Measurements from ENCODE around the gene GORASP2. TPM values are rescaled to one million over a fixed set of nuclear protein-coding genes. Genes with fewer than 3 reads are reported as not detected.

The GORASP2 gene
- polyA plus RNA-seq, 1 of the 3 experiments (the other 2 are of a cell fraction) = 127 TPM

GRCh38 chr2:170986566-170987258, 57.7 kb downstream of the GORASP2 start:
- Histone ChIP-seq H3K4me2 (no peak overlapping the region), H3K9ac (no peak overlapping the region), H3F3A (replicated peaks; ENCODE audit: insufficient read depth) (peaks cover 2% of the 10 kb centered on the region), H3K9me3 (no peaks in the 10 kb centered on the region), H3K4me1 (ENCODE audit: control insufficient read depth in 1 of 2, insufficient read depth in 2 of 2, low read depth in 1 of 2, low read length in 1 of 2) (no peaks in the 10 kb centered on the region), H4K20me1 (ENCODE audit: insufficient read depth) (no peaks in the 10 kb centered on the region), H2AFZ (ENCODE audit: low read depth) (no peak overlapping the region), H3K27ac (ENCODE audit: low read depth in 2 of 2, low read length in 1 of 2) (no peak overlapping the region), H3K4me3 (ENCODE audit: low read depth in 2 of 2, low read length in 1 of 2) (no peak overlapping the region), H3K79me2 (ENCODE audit: insufficient read depth) (no peaks in the 10 kb centered on the region), H3K9me2 (no peaks in the 10 kb centered on the region), H3K27me3 (ENCODE audit: insufficient read depth) (no peaks in the 10 kb centered on the region), H3K36me3 (replicated peaks in 1 of 2; ENCODE audit: control insufficient read depth in 1 of 2, insufficient read depth in 2 of 2, low read length in 1 of 2) (peaks cover 16 to 17% of the 10 kb centered on the region in 2 experiments)
- ChIA-PET POLR2A (no interaction called here), CTCF (interaction anchor here (1.7 kb wide), 1 partner anchor 14 kb away, joined by 5 read pairs; no protein-coding TSS in a partner anchor)
- DNase-seq = no peak
- 96% methylated on average over 8 of the region's 8 CpGs for WGBS (ENCODE audit: low lambda C conversion rate)
- TF ChIP-seq CHD2 (IDR thresholded peaks at IDR 0.05; ENCODE audit: low read length, partially characterized antibody) (no peak), NFIC (IDR thresholded peaks at IDR 0.05; ENCODE audit: borderline replicate concordance) (no peak)

GRCh38 chr2:170991398-170992182, 62.5 kb downstream of the GORASP2 start:
- Histone ChIP-seq H2AFZ (ENCODE audit: low read depth) (no peak overlapping the region), H3K9me2 (no peaks in the 10 kb centered on the region), H3K27me3 (ENCODE audit: insufficient read depth) (no peaks in the 10 kb centered on the region), H3K27ac (ENCODE audit: low read depth in 2 of 2, low read length in 1 of 2) (no peak overlapping the region), H3K36me3 (replicated peaks in 1 of 2; ENCODE audit: control insufficient read depth in 1 of 2, insufficient read depth in 2 of 2, low read length in 1 of 2) (peaks cover 43 to 52% of the 10 kb centered on the region in 2 experiments), H3F3A (replicated peaks; ENCODE audit: insufficient read depth) (peaks cover 8% of the 10 kb centered on the region), H3K9ac (no peak overlapping the region), H3K4me3 (ENCODE audit: low read depth in 2 of 2, low read length in 1 of 2) (no peak overlapping the region), H4K20me1 (ENCODE audit: insufficient read depth) (no peaks in the 10 kb centered on the region), H3K79me2 (ENCODE audit: insufficient read depth) (no peaks in the 10 kb centered on the region), H3K4me2 (no peak overlapping the region), H3K9me3 (no peaks in the 10 kb centered on the region), H3K4me1 (ENCODE audit: control insufficient read depth in 1 of 2, insufficient read depth in 2 of 2, low read depth in 1 of 2, low read length in 1 of 2) (no peaks in the 10 kb centered on the region)
- 99% methylated on average over 5 of the region's 5 CpGs for WGBS (ENCODE audit: low lambda C conversion rate)
- TF ChIP-seq GATA2 (CRISPR knock-in tag; IDR thresholded peaks at IDR 0.05) (no peak), IRF3 (IDR thresholded peaks at IDR 0.05; ENCODE audit: low read depth, low read length) (no peak), JUND (IDR thresholded peaks at IDR 0.05) (no peak), REST (IDR thresholded peaks at IDR 0.05; ENCODE audit: low read depth, low read length) (no peak), SMC3 (IDR thresholded peaks at IDR 0.05; ENCODE audit: low read depth, low read length) (no peak), TCF12 (IDR thresholded peaks at IDR 0.05) (no peak), EZH2phosphoT487 (IDR thresholded peaks at IDR 0.05; ENCODE audit: borderline replicate concordance, low read depth) (no peak), FOXM1 (IDR thresholded peaks at IDR 0.05; ENCODE audit: low read depth) (no peak), ELF1 (IDR thresholded peaks at IDR 0.05) (no peak), ZBTB33 (IDR thresholded peaks at IDR 0.05; ENCODE audit: borderline replicate concordance, low read depth) (no peak), POLR2AphosphoS5 (IDR thresholded peaks at IDR 0.05; ENCODE audit: low read depth, low read length) (no peak), CHD2 (IDR thresholded peaks at IDR 0.05; ENCODE audit: low read length, partially characterized antibody) (no peak)
- TF ChIP-seq, protein P1, sequence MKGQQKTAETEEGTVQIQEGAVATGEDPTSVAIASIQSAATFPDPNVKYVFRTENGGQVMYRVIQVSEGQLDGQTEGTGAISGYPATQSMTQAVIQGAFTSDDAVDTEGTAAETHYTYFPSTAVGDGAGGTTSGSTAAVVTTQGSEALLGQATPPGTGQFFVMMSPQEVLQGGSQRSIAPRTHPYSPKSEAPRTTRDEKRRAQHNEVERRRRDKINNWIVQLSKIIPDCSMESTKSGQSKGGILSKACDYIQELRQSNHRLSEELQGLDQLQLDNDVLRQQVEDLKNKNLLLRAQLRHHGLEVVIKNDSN (IDR thresholded peaks at IDR 0.05; ENCODE audit: borderline replicate concordance, low read depth) = no peak
- POLR2A ChIA-PET = no interaction called here
- CTCF ChIA-PET = interaction anchor here (0.7 kb wide), 2 partner anchors 12 to 168 kb away, joined by 3 read pairs; no protein-coding TSS in a partner anchor
- DNase-seq = no peak
